PC-9 (cell line): ENCODE results near the gene SHROOM3.

ENCODE experiments used
- CTCF ChIP-seq: fragments of 200-600 bp; sonication (generic); conservative IDR thresholded peaks from 2 replicates; pipeline ENCODE4 v1.6.1; 2017; ENCODE audit warnings: mixed run types, antibody characterized with exemption, mild to moderate bottlenecking, moderate library complexity
- EZH2 ChIP-seq: fragments of 200-600 bp; sonication (generic); IDR thresholded peaks from 2 replicates; pipeline ENCODE4 v1.8.0; 2017; ENCODE audit warnings: antibody characterized with exemption, low read depth

GRCh38 chr4:76791479-76791878 is 356.4 kb downstream of the SHROOM3 start:
- TF ChIP-seq CTCF (no peak), EZH2 (no peak)
